CD14-positive monocyte (primary cell): ENCODE measurements around the gene ECE2. TPM values are rescaled to one million over a fixed set of nuclear protein-coding genes. Genes with fewer than 3 reads are reported as not detected.

Experiments
- DNase-seq, 3 donors: peaks; one replicate each; pipeline ENCODE4 v3.0.0-alpha.2; 2011 to 2022
- H2AFZ ChIP-seq: 2 replicates; pipeline ENCODE4 v1.6.0; 2012; ENCODE audit warnings: mild to moderate bottlenecking, low read depth, low read length, inconsistent platforms; ENCODE audit not compliant: insufficient read depth, poor library complexity, severe bottlenecking
- H3K27ac ChIP-seq, 2 donors: 1 replicate in 1 of 2; 2 replicates in 1 of 2; pipeline ENCODE4 v1.5.1; 2012 to 2013; ENCODE audit warnings: low read length in 2 of 2, control low read depth in 1 of 2, inconsistent platforms in 1 of 2, low read depth in 1 of 2, mild to moderate bottlenecking in 1 of 2
- H3K27me3 ChIP-seq, 2 donors: one replicate each; pipeline versions ENCODE4 v1.6.0 to v1.6.1; 2011 to 2013; ENCODE audit warnings: low read length in 2 of 2; ENCODE audit not compliant: control insufficient read depth in 2 of 2, insufficient read depth in 2 of 2
- H3K36me3 ChIP-seq, 2 donors: replicated peaks in 1 of 2; 1 replicate in 1 of 2; 2 replicates in 1 of 2; pipeline versions ENCODE4 v1.5.1 to v1.6.1; 2012 to 2013; ENCODE audit warnings: low read length in 2 of 2, control low read depth in 1 of 2, inconsistent platforms in 1 of 2, mild to moderate bottlenecking in 1 of 2; ENCODE audit not compliant: insufficient read depth in 2 of 2, control insufficient read depth in 1 of 2
- H3K4me1 ChIP-seq, 2 donors: 1 replicate in 1 of 2; 2 replicates in 1 of 2; pipeline versions ENCODE4 v1.5.1 to v1.6.1; 2012 to 2013; ENCODE audit warnings: low read length in 2 of 2, control low read depth in 1 of 2, inconsistent platforms in 1 of 2, mild to moderate bottlenecking in 1 of 2, moderate library complexity in 1 of 2; ENCODE audit not compliant: insufficient read depth in 2 of 2, control insufficient read depth in 1 of 2
- H3K4me2 ChIP-seq: replicated peaks from 2 replicates; pipeline ENCODE3; 2012; ENCODE audit warnings: low read length, moderate library complexity, mild to moderate bottlenecking; ENCODE audit not compliant: poor library complexity, severe bottlenecking; ENCODE audit errors: extremely low read depth
- H3K4me3 ChIP-seq, 3 experiments: fragments of 200-600 bp in 1 of 3; sonication (generic) in 1 of 3; replicated peaks in 1 of 3; 1 replicate in 2 of 3; 2 replicates in 1 of 3; pipeline ENCODE4 v1.5.1; 2011 to 2013; ENCODE audit warnings: low read length in 3 of 3, mild to moderate bottlenecking in 3 of 3, control low read depth in 2 of 3, low read depth in 2 of 3, inconsistent platforms in 1 of 3, moderate library complexity in 1 of 3
- H3K79me2 ChIP-seq: 2 replicates; pipeline ENCODE4 v1.6.0; 2012; ENCODE audit warnings: mild to moderate bottlenecking, control low read depth, inconsistent platforms, low read length, moderate library complexity; ENCODE audit not compliant: insufficient read depth
- H3K9ac ChIP-seq: 2 replicates; pipeline ENCODE4 v1.6.0; 2017; ENCODE audit warnings: low read length, mild to moderate bottlenecking; ENCODE audit not compliant: insufficient read depth, poor library complexity, severe bottlenecking
- H3K9me3 ChIP-seq, 2 donors: replicated peaks in 1 of 2; 1 replicate in 1 of 2; 2 replicates in 1 of 2; pipeline versions ENCODE4 v1.5.1 to v1.6.1; 2012 to 2013; ENCODE audit warnings: low read length in 2 of 2, control low read depth in 1 of 2; ENCODE audit not compliant: control insufficient read depth in 1 of 2, insufficient read depth in 1 of 2
- H4K20me1 ChIP-seq: 2 replicates; pipeline ENCODE4 v1.6.0; 2012; ENCODE audit warnings: mild to moderate bottlenecking, low read length, control low read depth, moderate library complexity; ENCODE audit not compliant: insufficient read depth
- H3K27ac Mint-ChIP-seq, 7 donors: one replicate each; pipeline ENCODE4 v1.8.0; 2020; ENCODE audit warnings: mild to moderate bottlenecking in 7 of 7, mixed read lengths in 7 of 7, moderate library complexity in 6 of 7, inconsistent platforms in 2 of 7
- H3K27me3 Mint-ChIP-seq, 3 donors: one replicate each; pipeline ENCODE4 v1.8.0; 2021 to 2022; ENCODE audit warnings: low read depth in 3 of 3, mild to moderate bottlenecking in 3 of 3, mixed read lengths in 3 of 3, moderate library complexity in 3 of 3, inconsistent platforms in 1 of 3
- H3K36me3 Mint-ChIP-seq, 2 donors: one replicate each; pipeline ENCODE4 v1.8.0; 2020; ENCODE audit warnings: mixed read lengths in 2 of 2, inconsistent platforms in 1 of 2, mild to moderate bottlenecking in 1 of 2
- H3K4me1 Mint-ChIP-seq: one replicate; pipeline ENCODE4 v1.8.0; 2020; ENCODE audit warnings: mild to moderate bottlenecking, mixed read lengths
- H3K4me3 Mint-ChIP-seq, 2 donors: one replicate each; pipeline ENCODE4 v1.8.0; 2020; ENCODE audit warnings: mild to moderate bottlenecking in 2 of 2, mixed read lengths in 2 of 2, moderate library complexity in 1 of 2
- H3K9me3 Mint-ChIP-seq, 7 donors: one replicate each; pipeline ENCODE4 v1.8.0; 2020 to 2022; ENCODE audit warnings: mixed read lengths in 7 of 7, mild to moderate bottlenecking in 6 of 7, moderate library complexity in 6 of 7, inconsistent platforms in 2 of 7
- CTCF ChIP-seq: fragments of 200-600 bp; IDR thresholded peaks from one replicate; pipeline ENCODE4 v1.8.0; 2022; ENCODE audit warnings: antibody characterized with exemption, mild to moderate bottlenecking
- WGBS: methylation state at CpG from one replicate; pipeline ENCODE4 v1.1.5; 2013; ENCODE audit warnings: missing lambda C conversion rate; ENCODE audit not compliant: insufficient coverage; 5-methylcytosine and 5-hydroxymethylcytosine counted together
- intact Hi-C, 2 donors: fragments of 100-400 bp; cut with micrococcal nuclease; formaldehyde crosslinking; loops; one replicate each; pipeline versions ENCODE4 v1.15.0 to v1.15.1; 2023
- polyA plus RNA-seq, 3 donors: library from polyadenylated mRNA; depleted of rRNA in 1 of 3; unstranded in 2 of 3; stranded (reverse) in 1 of 3; fragments of 300-500 nt in 2 of 3; fragments of >200 nt in 1 of 3; fragmentation: Illumina TruSeq in 2 of 3; gene quantifications; 1 replicate in 2 of 3; 2 replicates in 1 of 3; pipeline ENCODE4 v1.2.3, GENCODE V29; 2012 to 2021

ECE2 gene
- polyA plus RNA-seq, 3 donors = not detected

- H3K4me1 Mint-ChIP-seq = no peaks in the 10 kb centered on the region
- H3K9me3 ChIP-seq = no peaks in the 10 kb centered on the region
- no peak overlapping the region for H3K27ac Mint-ChIP-seq
- intact Hi-C loops = no loop called here
- H3K36me3 ChIP-seq = peaks cover 39 to 45% of the 10 kb centered on the region in 2 donors
- no peak overlapping the region for H3K4me3 ChIP-seq
- no peaks in the 10 kb centered on the region for H3K79me2 ChIP-seq
- no peak for DNase-seq
- no peak overlapping the region for H3K9ac ChIP-seq
- H3K4me1 ChIP-seq = no peaks in the 10 kb centered on the region
- peaks cover 2 to 6% (median 5%) of the 10 kb centered on the region in 3 donors for H3K27me3 Mint-ChIP-seq
- H3K4me2 ChIP-seq = no peak overlapping the region
- TF ChIP-seq CTCF = peak; percentile 17
- 72% methylated on average over 39 of the region's 46 CpGs for WGBS
- no peaks in the 10 kb centered on the region for H4K20me1 ChIP-seq
- peaks cover 39 to 44% of the 10 kb centered on the region in 2 donors for H3K36me3 Mint-ChIP-seq
- no peaks in the 10 kb centered on the region for H3K27me3 ChIP-seq
- no peak overlapping the region for H2AFZ ChIP-seq
- peak overlapping the region in 1 of 2 donors; percentile 24 for H3K4me3 Mint-ChIP-seq
- no peaks in the 10 kb centered on the region for H3K9me3 Mint-ChIP-seq
- no peak overlapping the region for H3K27ac ChIP-seq
Measured at GRCh38 chr3:184241447-184242296, 34.1 kb upstream of the ECE2 start.

- Histone ChIP-seq H3K9me3 (no peaks in the 10 kb centered on the region), H3K79me2 (no peaks in the 10 kb centered on the region), H4K20me1 (no peaks in the 10 kb centered on the region), H2AFZ (no peak overlapping the region), H3K4me3 (no peak overlapping the region), H3K9ac (no peak overlapping the region), H3K36me3 (peaks cover 39 to 45% of the 10 kb centered on the region in 2 donors), H3K27ac (no peak overlapping the region), H3K4me1 (no peaks in the 10 kb centered on the region), H3K27me3 (no peaks in the 10 kb centered on the region), H3K4me2 (no peak overlapping the region)
- Mint-ChIP-seq H3K4me3 (peak overlapping the region in 1 of 2 donors; percentile 24), H3K9me3 (no peaks in the 10 kb centered on the region), H3K27me3 (peaks cover 3 to 6% (median 5%) of the 10 kb centered on the region in 3 donors), H3K4me1 (no peaks in the 10 kb centered on the region), H3K27ac (peak overlapping the region in 1 of 7 donors; percentile 64), H3K36me3 (peaks cover 39 to 44% of the 10 kb centered on the region in 2 donors)
- peak; percentile 3 for TF ChIP-seq CTCF
- no peak for DNase-seq
- WGBS = 95% methylated on average over 4 of the region's 5 CpGs
- intact Hi-C loops = no loop called here
Measured at GRCh38 chr3:184242297-184242685, 33.5 kb upstream of the ECE2 start.
